Measurements from ENCODE around the gene C7orf25.

DNA sequence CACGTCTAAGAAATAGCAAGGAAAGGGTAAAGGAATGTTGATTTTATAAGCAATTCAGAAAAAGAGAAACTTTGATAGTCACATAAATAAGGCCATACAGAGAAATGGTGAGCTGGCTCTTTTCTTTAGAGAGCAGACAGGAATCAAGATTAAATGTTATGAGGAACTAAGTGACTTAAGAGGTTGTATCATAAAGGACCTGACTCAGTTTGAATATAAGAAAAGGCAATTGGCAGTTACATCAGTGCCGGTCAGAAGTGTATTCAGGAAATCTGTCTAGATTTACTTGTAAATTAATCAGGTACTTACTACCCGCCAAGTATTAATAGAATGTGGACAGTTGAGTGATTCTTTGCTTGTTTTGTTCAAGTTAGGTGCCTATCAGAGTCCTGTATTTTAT is 22.4 kb upstream of the C7orf25 start:
- TF ChIP-seq PHF8 (IDR thresholded peaks at IDR 0.05; ENCODE audit: borderline replicate concordance, low read depth) = no peak
- TF ChIP-seq POLR2A (IDR thresholded peaks at IDR 0.05; ENCODE audit: low read length) = no peak
- TF ChIP-seq MAFK (IDR thresholded peaks at IDR 0.05; ENCODE audit: partially characterized antibody) = no peak
- TF ChIP-seq CTCF (IDR thresholded peaks at IDR 0.05) = no peak
- no peak for TF ChIP-seq NFE2L2 (conservative IDR thresholded peaks at IDR 0.05; ENCODE audit: low read length)
- TF ChIP-seq HDAC2 (IDR thresholded peaks at IDR 0.05) = no peak
